ENCODE results near the gene MTMR2. TPM values are rescaled to one million over a fixed set of nuclear protein-coding genes. Genes with fewer than 3 reads are reported as not detected.

Gene MTMR2
- total RNA-seq, 1 experiment from 2014 or later, result 75.2 TPM

DNA sequence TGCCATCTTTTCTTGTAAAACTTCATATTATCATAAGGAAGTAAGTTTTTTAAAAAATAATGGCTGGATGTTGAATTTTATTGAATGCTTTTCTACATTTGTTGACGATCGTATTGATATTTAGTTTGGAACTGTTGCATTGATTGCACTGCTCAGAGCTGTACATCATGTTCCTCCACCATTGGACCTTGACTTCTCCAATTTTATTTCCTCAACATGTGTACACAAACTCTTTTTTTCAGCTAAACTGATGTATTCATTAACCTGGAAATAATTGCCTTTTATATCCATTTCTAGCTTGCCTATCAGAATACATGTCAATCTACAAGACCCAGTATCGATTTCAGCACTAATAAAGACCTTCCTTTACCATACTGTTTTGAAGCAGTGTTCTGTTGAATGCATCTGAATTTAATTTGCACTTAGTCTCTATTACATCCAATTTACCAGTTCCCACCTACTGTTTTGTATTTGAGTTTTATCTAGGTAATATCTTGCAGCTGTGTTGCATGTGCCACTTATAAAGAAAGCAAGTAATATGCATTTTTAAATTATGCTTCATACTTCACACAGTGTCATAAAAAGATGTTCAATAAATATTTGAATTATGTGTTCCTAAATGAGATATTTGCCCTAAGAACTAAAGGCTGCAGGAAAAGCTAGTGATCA, 128.1 kb downstream of the MTMR2 start:
- no TSS peak for BruUV-seq (replicated peaks)
- DNase-seq, result no peak
- H3K4me1 Mint-ChIP-seq (ENCODE audit: low read depth, unreplicated experiment), result peaks cover 15% of the 10 kb centered on the region
- POLR2A ChIA-PET, result no interaction called here
- 0 out of 2 replicates have a peak, but pooled peaks cover 10% of the 10 kb centered on the region for H3K4me1 ChIP-seq
- intact Hi-C loops (cut with micrococcal nuclease; ENCODE audit: unreplicated experiment), result no loop called here
- no peak overlapping the region for H3K4me3 Mint-ChIP-seq (ENCODE audit: unreplicated experiment)
- H3K9me3 ChIP-seq, result no peaks in the 10 kb centered on the region
- TF ChIP-seq, protein P1, sequence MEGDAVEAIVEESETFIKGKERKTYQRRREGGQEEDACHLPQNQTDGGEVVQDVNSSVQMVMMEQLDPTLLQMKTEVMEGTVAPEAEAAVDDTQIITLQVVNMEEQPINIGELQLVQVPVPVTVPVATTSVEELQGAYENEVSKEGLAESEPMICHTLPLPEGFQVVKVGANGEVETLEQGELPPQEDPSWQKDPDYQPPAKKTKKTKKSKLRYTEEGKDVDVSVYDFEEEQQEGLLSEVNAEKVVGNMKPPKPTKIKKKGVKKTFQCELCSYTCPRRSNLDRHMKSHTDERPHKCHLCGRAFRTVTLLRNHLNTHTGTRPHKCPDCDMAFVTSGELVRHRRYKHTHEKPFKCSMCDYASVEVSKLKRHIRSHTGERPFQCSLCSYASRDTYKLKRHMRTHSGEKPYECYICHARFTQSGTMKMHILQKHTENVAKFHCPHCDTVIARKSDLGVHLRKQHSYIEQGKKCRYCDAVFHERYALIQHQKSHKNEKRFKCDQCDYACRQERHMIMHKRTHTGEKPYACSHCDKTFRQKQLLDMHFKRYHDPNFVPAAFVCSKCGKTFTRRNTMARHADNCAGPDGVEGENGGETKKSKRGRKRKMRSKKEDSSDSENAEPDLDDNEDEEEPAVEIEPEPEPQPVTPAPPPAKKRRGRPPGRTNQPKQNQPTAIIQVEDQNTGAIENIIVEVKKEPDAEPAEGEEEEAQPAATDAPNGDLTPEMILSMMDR (IDR thresholded peaks at IDR 0.05; ENCODE audit: insufficient read depth in 1 of 2, low read depth in 1 of 2, low read length in 1 of 2, severe bottlenecking in 1 of 2, unreplicated experiment in 1 of 2), result no peak
- no peak overlapping the region for H3K27ac Mint-ChIP-seq (ENCODE audit: unreplicated experiment)
- no peaks in the 10 kb centered on the region for H3K9me3 Mint-ChIP-seq (ENCODE audit: unreplicated experiment)
- H3K36me3 ChIP-seq (ENCODE audit: control insufficient read depth, insufficient read depth, low read length), result no peaks in the 10 kb centered on the region
- no peaks in the 10 kb centered on the region for H3K27me3 ChIP-seq (replicated peaks; ENCODE audit: control insufficient read depth, insufficient read depth, low read length)
- CTCF ChIA-PET, result no interaction called here
- H3K27me3 Mint-ChIP-seq (ENCODE audit: insufficient read depth, unreplicated experiment), result no peaks in the 10 kb centered on the region
- H3K36me3 Mint-ChIP-seq (ENCODE audit: insufficient read depth, unreplicated experiment), result peaks cover 12% of the 10 kb centered on the region
- H3K4me3 ChIP-seq (ENCODE audit: low read depth, low read length), result no peak overlapping the region

DNA sequence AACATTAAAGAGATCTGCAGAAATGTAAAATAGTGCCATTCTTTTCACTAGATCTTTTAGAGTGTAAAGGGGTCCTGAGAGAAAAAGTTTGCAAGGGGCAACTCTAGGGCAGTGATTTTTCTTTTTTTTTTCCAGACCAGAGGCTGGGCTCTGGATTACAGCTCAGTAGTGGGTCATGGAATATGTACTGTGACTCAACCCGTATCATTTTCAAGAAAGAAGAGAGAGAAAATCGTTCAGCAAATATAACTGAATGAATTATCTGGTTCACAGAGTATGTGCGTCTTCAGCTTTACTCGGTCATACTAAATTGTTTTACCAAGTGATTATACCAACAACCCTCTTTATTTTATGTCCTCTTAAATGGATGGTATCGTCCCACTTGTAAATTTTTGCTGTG, 129.8 kb downstream of the MTMR2 start:
- ChIA-PET CTCF (no interaction called here), POLR2A (no interaction called here)
- Mint-ChIP-seq H3K27me3 (ENCODE audit: insufficient read depth, unreplicated experiment) (no peaks in the 10 kb centered on the region), H3K4me3 (ENCODE audit: unreplicated experiment) (no peak overlapping the region), H3K27ac (ENCODE audit: unreplicated experiment) (no peak overlapping the region), H3K4me1 (ENCODE audit: low read depth, unreplicated experiment) (peaks cover 15% of the 10 kb centered on the region), H3K9me3 (ENCODE audit: unreplicated experiment) (no peaks in the 10 kb centered on the region), H3K36me3 (ENCODE audit: insufficient read depth, unreplicated experiment) (peaks cover 20% of the 10 kb centered on the region)
- H3K27me3 ChIP-seq (replicated peaks; ENCODE audit: control insufficient read depth, insufficient read depth, low read length), result no peaks in the 10 kb centered on the region
- no peak for DNase-seq
- H3K36me3 ChIP-seq (ENCODE audit: control insufficient read depth, insufficient read depth, low read length), result no peaks in the 10 kb centered on the region
- intact Hi-C loops (cut with micrococcal nuclease; ENCODE audit: unreplicated experiment), result loop anchor here (5.0 kb wide), 1 partner anchor 727 kb away; the partner anchor contains the start of gene SRSF8
- TF ChIP-seq, protein P1 (IDR thresholded peaks at IDR 0.05; ENCODE audit: insufficient read depth in 1 of 2, low read depth in 1 of 2, low read length in 1 of 2, severe bottlenecking in 1 of 2, unreplicated experiment in 1 of 2), result no peak
- H3K4me1 ChIP-seq, result 0 out of 2 replicates have a peak, but pooled peaks cover 10% of the 10 kb centered on the region
- H3K4me3 ChIP-seq (ENCODE audit: low read depth, low read length), result no peak overlapping the region
- no peaks in the 10 kb centered on the region for H3K9me3 ChIP-seq
- BruUV-seq (replicated peaks), result no TSS peak

DNA sequence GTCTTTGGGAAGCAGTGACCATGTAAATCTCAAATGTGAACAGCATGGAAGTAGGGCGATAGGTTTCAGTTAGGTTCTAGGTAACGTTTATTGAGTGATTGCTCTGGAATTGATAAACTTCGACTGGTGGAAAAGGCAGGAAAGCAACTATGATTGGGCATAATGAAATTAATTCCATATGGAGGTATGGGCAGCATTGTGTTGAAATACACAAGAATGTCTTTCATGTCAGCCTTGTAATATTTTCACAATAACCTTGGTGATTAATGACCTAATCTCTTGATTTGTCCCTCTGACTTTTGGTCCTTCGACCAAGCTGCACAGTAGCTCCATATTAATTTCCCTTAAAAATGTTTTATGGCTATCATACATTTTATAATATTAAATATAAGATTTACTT, 130.8 kb downstream of the MTMR2 start:
- H3K27ac Mint-ChIP-seq (ENCODE audit: unreplicated experiment), result no peak overlapping the region
- peaks cover 15% of the 10 kb centered on the region; the same call in 1 of the 2 replicates for H3K4me1 ChIP-seq
- H3K36me3 Mint-ChIP-seq (ENCODE audit: insufficient read depth, unreplicated experiment), result peaks cover 24% of the 10 kb centered on the region
- H3K4me1 Mint-ChIP-seq (ENCODE audit: low read depth, unreplicated experiment), result peaks cover 20% of the 10 kb centered on the region
- no peaks in the 10 kb centered on the region for H3K9me3 Mint-ChIP-seq (ENCODE audit: unreplicated experiment)
- no TSS peak for BruUV-seq (replicated peaks)
- no peak for DNase-seq
- intact Hi-C loops (cut with micrococcal nuclease; ENCODE audit: unreplicated experiment), result loop anchor here (5.0 kb wide), 1 partner anchor 726 kb away; the partner anchor contains the start of gene SRSF8
- no peak overlapping the region for H3K4me3 ChIP-seq (ENCODE audit: low read depth, low read length)
- H3K36me3 ChIP-seq (ENCODE audit: control insufficient read depth, insufficient read depth, low read length), result no peaks in the 10 kb centered on the region
- ChIA-PET CTCF (interaction anchor here (0.6 kb wide), 1 partner anchor 52 kb away, joined by 3 read pairs; no protein-coding TSS in a partner anchor), POLR2A (no interaction called here)
- no peaks in the 10 kb centered on the region for H3K27me3 ChIP-seq (replicated peaks; ENCODE audit: control insufficient read depth, insufficient read depth, low read length)
- H3K9me3 ChIP-seq, result no peaks in the 10 kb centered on the region
- H3K4me3 Mint-ChIP-seq (ENCODE audit: unreplicated experiment), result no peak overlapping the region
- TF ChIP-seq, protein P1 (IDR thresholded peaks at IDR 0.05; ENCODE audit: insufficient read depth in 1 of 2, low read depth in 1 of 2, low read length in 1 of 2, severe bottlenecking in 1 of 2, unreplicated experiment in 1 of 2), result no peak
- H3K27me3 Mint-ChIP-seq (ENCODE audit: insufficient read depth, unreplicated experiment), result no peaks in the 10 kb centered on the region
